Spleen (tissue), 11 donors: ENCODE results near the gene ALMS1. TPM values are rescaled to one million over a fixed set of nuclear protein-coding genes. Genes with fewer than 3 reads are reported as not detected.

ENCODE experiments used
- DNase-seq: peaks from one replicate; pipeline ENCODE4 v3.0.0-alpha.2; 2020
- H3K27ac ChIP-seq, 8 donors: fragments of 200-600 bp; sonication (generic) in 7 of 8; 1 replicate in 4 of 8; 2 replicates in 4 of 8; pipeline versions ENCODE4 v1.5.0 to v1.8.0; 2016 to 2021; ENCODE audit warnings: inconsistent platforms in 4 of 8, mild to moderate bottlenecking in 4 of 8, moderate library complexity in 1 of 8
- H3K27me3 ChIP-seq, 7 donors: fragments of 200-600 bp; sonication (generic) in 6 of 7; replicated peaks in 1 of 7; 1 replicate in 4 of 7; 2 replicates in 3 of 7; pipeline versions ENCODE4 v1.5.0 to v1.8.0; 2016 to 2021; ENCODE audit warnings: inconsistent platforms in 3 of 7, mild to moderate bottlenecking in 1 of 7
- H3K36me3 ChIP-seq, 6 donors: fragments of 200-600 bp; sonication (generic) in 5 of 6; 1 replicate in 4 of 6; 2 replicates in 2 of 6; pipeline versions ENCODE4 v1.5.0 to v1.8.0; 2016 to 2021; ENCODE audit warnings: inconsistent platforms in 2 of 6
- H3K4me1 ChIP-seq, 6 donors: fragments of 200-600 bp; sonication (generic) in 5 of 6; 1 replicate in 3 of 6; 2 replicates in 3 of 6; pipeline versions ENCODE4 v1.5.0 to v1.8.0; 2016 to 2021; ENCODE audit warnings: inconsistent platforms in 3 of 6
- H3K4me3 ChIP-seq, 8 donors: fragments of 200-600 bp; sonication (generic) in 7 of 8; 1 replicate in 4 of 8; 2 replicates in 4 of 8; pipeline versions ENCODE4 v1.5.0 to v1.8.0; 2016 to 2021; ENCODE audit warnings: inconsistent platforms in 4 of 8, mild to moderate bottlenecking in 4 of 8, moderate library complexity in 2 of 8
- H3K9me3 ChIP-seq, 8 donors: fragments of 200-600 bp; sonication (generic) in 7 of 8; 1 replicate in 4 of 8; 2 replicates in 4 of 8; pipeline versions ENCODE4 v1.5.0 to v1.8.0; 2016 to 2021; ENCODE audit warnings: inconsistent platforms in 4 of 8
- POLR2A ChIP-seq, 3 donors: fragments of 450-650 bp; IDR thresholded peaks; one replicate each; pipeline ENCODE4 v1.5.1; 2017; ENCODE audit warnings: antibody characterized with exemption in 3 of 3, mild to moderate bottlenecking in 1 of 3
- POLR2AphosphoS5 ChIP-seq, 3 donors: sonication (generic); formaldehyde crosslinking; IDR thresholded peaks; one replicate each; pipeline ENCODE4 v1.5.1; 2017; ENCODE audit warnings: antibody characterized with exemption in 3 of 3
- WGBS, 5 donors: extraction: QIAGEN DNeasy Blood & Tissue Kit in 3 of 5; methylation state at CpG; one replicate each; pipeline versions ENCODE4 v1.1.5 to v1.1.7; 2013 to 2018; 5-methylcytosine and 5-hydroxymethylcytosine counted together
- intact Hi-C: fragments of 100-400 bp; cut with DNase I; formaldehyde crosslinking; loops from one replicate; pipeline ENCODE4 v1.15.0; 2023; ENCODE audit warnings: low total_unique reads
- polyA plus RNA-seq, 3 donors: library from polyadenylated mRNA; stranded (reverse); fragments of 200-250 nt; gene quantifications; one replicate each; pipeline ENCODE4 v1.2.1, GENCODE V29; 2013
- total RNA-seq, 7 donors: library from RNA; depleted of rRNA in 3 of 7; stranded (reverse); fragments of >200 nt in 3 of 7; fragmentation: NEBNext Ultra II Directional in 4 of 7; extraction: Animal tissue kit (Norgen Biotek cat#: 25700) in 4 of 7; gene quantifications; one replicate each; pipeline versions ENCODE4 v1.1.0 to v1.2.1, GENCODE V29; 2016 to 2021
- TF ChIP-seq, protein P1 (sequence below), 11 experiments: fragments of 200-600 bp in 7 of 11; fragments of 450-650 bp in 4 of 11; sonication (generic) in 4 of 11; IDR thresholded peaks in 8 of 11; conservative IDR thresholded peaks in 3 of 11; 1 replicate in 7 of 11; 2 replicates in 4 of 11; pipeline versions ENCODE4 v1.4.0 to v1.8.0; 2016 to 2021; ENCODE audit warnings: antibody characterized with exemption in 11 of 11, inconsistent platforms in 4 of 11, mild to moderate bottlenecking in 1 of 11
- donor health status: healthy with polysubstance abuse.
- donor health status: DM: no; HTN: no; CAD: no; lungs with moderate emphysema.
- donor health status: DM: no; HTN: no; CAD: no.
- donor health status: Bipolar disorder and iron deficiency.
- donor health status: healthy.
- donor health status: DM: no; HTN: no; CAD: no.
- donor health status: DM: yes; HTN: yes; CAD: no.

The ALMS1 gene
- total and polyA plus RNA-seq, 10 donors = 3.8 to 34.2 (median 17.7) TPM

DNA sequence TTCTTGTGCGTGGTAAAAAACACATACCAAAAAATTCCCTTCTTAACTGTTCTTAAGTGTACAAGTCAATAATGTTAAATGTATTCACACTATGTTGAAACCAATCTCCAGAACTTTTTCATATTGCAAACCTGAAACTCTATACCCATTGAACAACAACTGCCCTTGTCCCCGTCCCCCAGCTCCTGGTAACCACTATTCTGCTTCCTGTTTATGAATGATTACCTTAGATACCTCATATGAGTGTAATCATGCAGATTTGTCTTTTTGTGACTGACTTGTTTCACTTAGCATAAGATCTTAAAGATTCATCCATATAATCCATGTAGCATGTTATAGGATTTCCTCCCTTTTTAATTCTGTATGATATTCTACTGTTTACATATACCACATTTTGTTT is 196.7 kb downstream of the ALMS1 start:
- TF ChIP-seq POLR2AphosphoS5 (IDR thresholded peaks at IDR 0.05) (no peak), POLR2A (IDR thresholded peaks at IDR 0.05) (no peak)
- TF ChIP-seq, protein P1, sequence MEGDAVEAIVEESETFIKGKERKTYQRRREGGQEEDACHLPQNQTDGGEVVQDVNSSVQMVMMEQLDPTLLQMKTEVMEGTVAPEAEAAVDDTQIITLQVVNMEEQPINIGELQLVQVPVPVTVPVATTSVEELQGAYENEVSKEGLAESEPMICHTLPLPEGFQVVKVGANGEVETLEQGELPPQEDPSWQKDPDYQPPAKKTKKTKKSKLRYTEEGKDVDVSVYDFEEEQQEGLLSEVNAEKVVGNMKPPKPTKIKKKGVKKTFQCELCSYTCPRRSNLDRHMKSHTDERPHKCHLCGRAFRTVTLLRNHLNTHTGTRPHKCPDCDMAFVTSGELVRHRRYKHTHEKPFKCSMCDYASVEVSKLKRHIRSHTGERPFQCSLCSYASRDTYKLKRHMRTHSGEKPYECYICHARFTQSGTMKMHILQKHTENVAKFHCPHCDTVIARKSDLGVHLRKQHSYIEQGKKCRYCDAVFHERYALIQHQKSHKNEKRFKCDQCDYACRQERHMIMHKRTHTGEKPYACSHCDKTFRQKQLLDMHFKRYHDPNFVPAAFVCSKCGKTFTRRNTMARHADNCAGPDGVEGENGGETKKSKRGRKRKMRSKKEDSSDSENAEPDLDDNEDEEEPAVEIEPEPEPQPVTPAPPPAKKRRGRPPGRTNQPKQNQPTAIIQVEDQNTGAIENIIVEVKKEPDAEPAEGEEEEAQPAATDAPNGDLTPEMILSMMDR (IDR thresholded peaks at IDR 0.05 in 8 of 11, conservative IDR thresholded peaks at IDR 0.05 in 3 of 11) = no peak
- intact Hi-C loops = no loop called here
- no peaks in the 10 kb centered on the region for H3K27me3 ChIP-seq
- no peak overlapping the region for H3K27ac ChIP-seq
- peaks cover 0 to 28% (median 2%) of the 10 kb centered on the region in 6 donors for H3K36me3 ChIP-seq
- H3K4me1 ChIP-seq = no peaks in the 10 kb centered on the region
- WGBS, 5 donors = 80 to 92% (median 85%) methylated on average over 2 of the region's 2 CpGs
- no peak for DNase-seq
- no peak overlapping the region for H3K4me3 ChIP-seq
- peaks cover 0 to 33% (median 18%) of the 10 kb centered on the region in 8 donors for H3K9me3 ChIP-seq

DNA sequence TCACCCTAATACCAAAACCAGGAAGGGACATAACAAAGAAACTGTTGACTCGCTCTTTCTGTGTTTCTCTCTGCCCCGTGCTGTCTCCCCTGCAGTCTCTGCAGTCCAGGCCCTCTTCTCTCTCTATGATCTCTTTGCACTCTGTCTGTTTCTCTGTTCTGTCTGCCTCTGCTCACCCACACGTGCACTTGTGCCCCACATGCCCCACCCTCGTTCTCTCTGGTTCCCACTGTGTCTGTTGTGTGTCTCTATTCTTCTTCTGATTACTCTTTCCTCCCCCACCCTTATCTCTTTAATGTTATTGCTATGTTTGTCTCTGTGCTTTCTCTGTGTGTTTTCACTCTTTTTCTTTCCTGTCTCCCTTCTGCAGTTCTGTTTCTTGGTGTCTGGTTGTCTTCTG is 202.5 kb downstream of the ALMS1 start:
- H3K27ac ChIP-seq = no peak overlapping the region
- intact Hi-C loops = no loop called here
- DNase-seq = no peak

DNA sequence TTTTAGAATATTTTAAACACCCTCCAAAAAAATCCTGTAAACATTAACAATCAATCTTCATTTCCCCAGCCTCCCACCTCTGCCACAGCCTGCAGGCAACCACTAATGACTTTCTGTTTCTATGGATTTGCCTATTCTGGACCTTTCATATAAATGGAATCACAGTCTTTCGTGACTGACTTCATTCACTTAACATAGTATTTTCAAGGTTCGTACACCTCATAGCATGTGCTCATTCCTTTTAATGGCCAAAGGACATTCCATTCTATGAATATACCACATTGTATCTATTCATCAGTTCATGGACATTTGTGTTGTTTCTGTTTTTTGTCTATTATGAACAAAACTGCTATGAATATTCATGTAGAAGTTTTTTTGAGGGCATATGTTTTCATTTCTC is 208.0 kb downstream of the ALMS1 start:
- Histone ChIP-seq H3K36me3 (peaks cover 0 to 4% (median 0%) of the 10 kb centered on the region in 6 donors), H3K27ac (no peak overlapping the region), H3K9me3 (peaks cover 0 to 6% (median 0%) of the 10 kb centered on the region in 8 donors), H3K4me1 (no peaks in the 10 kb centered on the region), H3K27me3 (no peaks in the 10 kb centered on the region), H3K4me3 (no peak overlapping the region)
- intact Hi-C loops = no loop called here
- WGBS, 5 donors = 89 to 98% (median 94%) methylated on average over 2 of the region's 2 CpGs
- DNase-seq = no peak
- TF ChIP-seq, protein P1 (IDR thresholded peaks at IDR 0.05 in 8 of 11, conservative IDR thresholded peaks at IDR 0.05 in 3 of 11) = no peak
- TF ChIP-seq POLR2A (IDR thresholded peaks at IDR 0.05) (no peak), POLR2AphosphoS5 (IDR thresholded peaks at IDR 0.05) (no peak)

More for the DNA sequence above, 202.5 kb downstream of the ALMS1 start:
- H3K4me3 ChIP-seq = no peak overlapping the region
- H3K4me1 ChIP-seq = no peaks in the 10 kb centered on the region
- WGBS, 5 donors = 64 to 77% (median 70%) methylated on average over 4 of the region's 4 CpGs
- no peaks in the 10 kb centered on the region for H3K27me3 ChIP-seq
- H3K9me3 ChIP-seq = peaks cover 0 to 7% (median 0%) of the 10 kb centered on the region in 8 donors
- no peak for TF ChIP-seq POLR2A (IDR thresholded peaks at IDR 0.05)
- TF ChIP-seq, protein P1 (IDR thresholded peaks at IDR 0.05 in 8 of 11, conservative IDR thresholded peaks at IDR 0.05 in 3 of 11) = no peak
- TF ChIP-seq POLR2AphosphoS5 (IDR thresholded peaks at IDR 0.05) = no peak
- no peaks in the 10 kb centered on the region for H3K36me3 ChIP-seq

DNA sequence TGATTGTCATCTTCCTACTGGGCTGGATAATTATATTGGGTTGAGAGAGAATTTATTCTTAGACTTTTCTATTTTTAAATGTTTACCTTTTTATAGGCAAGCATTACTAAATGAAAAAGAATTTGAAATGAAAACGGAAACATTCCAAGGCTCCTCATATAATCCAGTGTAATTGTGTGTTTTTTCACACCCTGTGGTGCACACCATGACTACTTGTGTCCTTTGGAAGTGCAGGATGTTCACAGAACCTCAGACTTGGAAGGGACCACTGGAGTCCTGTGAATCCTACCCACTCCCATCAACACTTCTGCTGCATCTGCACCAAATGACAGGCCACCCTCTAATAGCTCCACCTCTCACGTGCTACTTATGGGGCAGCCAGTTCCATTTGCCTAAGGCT is 208.6 kb downstream of the ALMS1 start:
- Histone ChIP-seq H3K27ac (no peak overlapping the region), H3K27me3 (no peaks in the 10 kb centered on the region), H3K9me3 (peaks cover 0 to 6% (median 0%) of the 10 kb centered on the region in 8 donors), H3K4me3 (no peak overlapping the region), H3K36me3 (peaks cover 0 to 4% (median 0%) of the 10 kb centered on the region in 6 donors), H3K4me1 (no peaks in the 10 kb centered on the region)
- no peak for DNase-seq
- WGBS, 5 donors = 93 to 100% (median 95%) methylated on average over 2 of the region's 2 CpGs
- intact Hi-C loops = no loop called here
- TF ChIP-seq, protein P1 (IDR thresholded peaks at IDR 0.05 in 8 of 11, conservative IDR thresholded peaks at IDR 0.05 in 3 of 11) = no peak
- TF ChIP-seq POLR2AphosphoS5 (IDR thresholded peaks at IDR 0.05) (no peak), POLR2A (IDR thresholded peaks at IDR 0.05) (no peak)
